Endothelial cell of umbilical vein (primary cell): ENCODE results near the gene VEGFC. TPM values are rescaled to one million over a fixed set of nuclear protein-coding genes. Genes with fewer than 3 reads are reported as not detected.

Experiments used
- BruUV-seq: library from RNA; stranded (reverse); fragments of 400-500 nt; replicated peaks from 2 replicates; lab custom pipeline; 2021; lab: Mats Ljungman, UMichigan
- CTCF ChIA-PET: fragments of 300-600, 350-600 bp; sonication (Branson Sonifier 250); formaldehyde crosslinking; loops from one replicate; lab custom pipeline; 2021; ENCODE audit warnings: antibody characterized with exemption, inconsistent platforms; lab: Charles Lee
- POLR2A ChIA-PET: fragments of 300-600, 350-600 bp; sonication (Branson Sonifier 250); formaldehyde crosslinking; loops from one replicate; lab custom pipeline; 2021; ENCODE audit warnings: antibody characterized with exemption, inconsistent platforms; lab: Charles Lee
- DNase-seq: peaks from one replicate; pipeline ENCODE4 v3.0.0-alpha.2; 2011; ENCODE audit warnings: low read depth, low spot score
- FAIRE-seq: peaks from 2 replicates; lab custom pipeline; 2011; peaks lifted over from hg19 to GRCh38; lab: Jason Lieb, UNC
- H2AFZ ChIP-seq: 2 replicates; pipeline ENCODE4 v1.6.0; 2012; ENCODE audit warnings: low read depth, low read length, control low read depth, inconsistent platforms
- H3K27ac ChIP-seq: 2 replicates; pipeline ENCODE4 v1.5.1; 2011; ENCODE audit warnings: low read depth, mild to moderate bottlenecking, control low read depth, low read length, moderate library complexity; ENCODE audit not compliant: insufficient read depth
- H3K27me3 ChIP-seq, 2 experiments: 2 replicates each; pipeline versions ENCODE4 v1.6.0 to v1.6.1; 2011; ENCODE audit warnings: low read length in 2 of 2, mixed read lengths in 1 of 2; ENCODE audit not compliant: control insufficient read depth in 2 of 2, insufficient read depth in 2 of 2
- H3K36me3 ChIP-seq, 2 experiments: 2 replicates in 1 of 2; 3 replicates in 1 of 2; pipeline ENCODE4 v1.5.1; 2011; ENCODE audit warnings: low read length in 2 of 2, mild to moderate bottlenecking in 1 of 2, moderate library complexity in 1 of 2; ENCODE audit not compliant: control insufficient read depth in 2 of 2, insufficient read depth in 2 of 2; ENCODE audit errors: extremely low read depth in 1 of 2
- H3K4me1 ChIP-seq: 3 replicates; pipeline ENCODE4 v1.5.1; 2011; ENCODE audit warnings: mild to moderate bottlenecking, low read length; ENCODE audit not compliant: control insufficient read depth, insufficient read depth; ENCODE audit errors: extremely low read depth
- H3K4me2 ChIP-seq: 2 replicates; pipeline ENCODE4 v1.6.1; 2011; ENCODE audit warnings: low read length, control low read depth, mixed read lengths; ENCODE audit not compliant: insufficient read depth
- H3K4me3 ChIP-seq, 3 experiments: fragments of 200-600 bp in 1 of 3; sonication (generic), shearing (Covaris generic) in 1 of 3; replicated peaks in 1 of 3; 2 replicates each; pipeline ENCODE4 v1.5.1; 2011 to 2016; ENCODE audit warnings: control low read depth in 3 of 3, low read length in 3 of 3, mild to moderate bottlenecking in 2 of 3, inconsistent platforms in 1 of 3, low read depth in 1 of 3, moderate library complexity in 1 of 3; ENCODE audit not compliant: insufficient read depth in 1 of 3
- H3K79me2 ChIP-seq: 2 replicates; pipeline ENCODE4 v1.6.0; 2012; ENCODE audit warnings: low read length, inconsistent platforms; ENCODE audit not compliant: control insufficient read depth, insufficient read depth
- H3K9ac ChIP-seq: replicated peaks from 2 replicates; pipeline ENCODE3; 2011; ENCODE audit warnings: low read length, control low read depth; ENCODE audit not compliant: insufficient read depth; ENCODE audit errors: extremely low read depth
- H3K9me1 ChIP-seq: replicated peaks from 3 replicates; pipeline ENCODE4 v1.6.0; 2011; ENCODE audit warnings: mild to moderate bottlenecking, low read length; ENCODE audit not compliant: control insufficient read depth, insufficient read depth; ENCODE audit errors: extremely low read depth
- H3K9me3 ChIP-seq: replicated peaks from 2 replicates; pipeline ENCODE4 v1.5.1; 2012; ENCODE audit warnings: low read length, inconsistent platforms; ENCODE audit not compliant: control insufficient read depth, insufficient read depth
- H4K20me1 ChIP-seq: replicated peaks from 2 replicates; pipeline ENCODE3; 2011; ENCODE audit warnings: mild to moderate bottlenecking, low read length; ENCODE audit not compliant: control insufficient read depth, insufficient read depth; ENCODE audit errors: extremely low read depth
- EZH2 ChIP-seq: IDR thresholded peaks from 2 replicates; pipeline ENCODE4 v1.6.1; 2012; ENCODE audit warnings: borderline replicate concordance, low read depth, mild to moderate bottlenecking, moderate library complexity, low read length, inconsistent platforms; ENCODE audit not compliant: severe bottlenecking
- FOS ChIP-seq: IDR thresholded peaks from 2 replicates; pipeline ENCODE4 v1.6.1; 2011; ENCODE audit warnings: mild to moderate bottlenecking, low read length, moderate library complexity, borderline replicate concordance; ENCODE audit not compliant: insufficient read depth
- JUN ChIP-seq: IDR thresholded peaks from 2 replicates; pipeline ENCODE4 v1.6.1; 2011; ENCODE audit warnings: borderline replicate concordance, low read depth; ENCODE audit not compliant: insufficient read length, insufficient read depth
- MYC ChIP-seq: IDR thresholded peaks from one replicate; pipeline ENCODE4 v1.6.1; 2011; ENCODE audit warnings: mild to moderate bottlenecking, low read depth, low read length
- POLR2A ChIP-seq: IDR thresholded peaks from 2 replicates; pipeline ENCODE4 v1.6.1; 2012; ENCODE audit warnings: low read depth, mild to moderate bottlenecking, control low read depth, low read length
- POLR2AphosphoS5 ChIP-seq: IDR thresholded peaks from 2 replicates; pipeline ENCODE4 v1.6.1; 2012; ENCODE audit warnings: low read depth, mild to moderate bottlenecking, control low read depth, low read length, moderate library complexity; ENCODE audit not compliant: insufficient read depth
- dilution Hi-C: fragments of 300-500 bp; cut with MboI; formaldehyde crosslinking; loops from one replicate; pipeline ENCODE4 v1.15.0; 2019; ENCODE audit warnings: low sequenced_read_pairs; ENCODE audit not compliant: extremely low pct_ligation_motif_present
- intact Hi-C: fragments of 100-400 bp; cut with micrococcal nuclease; formaldehyde crosslinking; loops from one replicate; pipeline ENCODE4 v1.10.0; 2022
- polyA plus RNA-seq, 4 experiments: library from polyadenylated mRNA; depleted of rRNA in 3 of 4; stranded (reverse) in 3 of 4; unstranded in 1 of 4; fragments of >200 nt; gene quantifications; 2 replicates each; pipeline versions ENCODE4 v1.2.1 to v1.2.3, GENCODE V29; 2011 to 2012; ENCODE audit warnings: missing spikeins in 1 of 4
- total RNA-seq: library from RNA; stranded (reverse); gene quantifications from 2 replicates; pipeline ENCODE4 v1.2.3, GENCODE V29; 2021
- TF ChIP-seq, protein P1 (sequence below): IDR thresholded peaks from 2 replicates; pipeline ENCODE4 v1.6.1; 2011; ENCODE audit not compliant: insufficient read depth, insufficient read length

Gene VEGFC
- total and polyA plus RNA-seq, 2 donors (not counting 3 experiments of a cell fraction or from before 2014, with no cell fraction given): 20.4 to 34.9 TPM

DNA sequence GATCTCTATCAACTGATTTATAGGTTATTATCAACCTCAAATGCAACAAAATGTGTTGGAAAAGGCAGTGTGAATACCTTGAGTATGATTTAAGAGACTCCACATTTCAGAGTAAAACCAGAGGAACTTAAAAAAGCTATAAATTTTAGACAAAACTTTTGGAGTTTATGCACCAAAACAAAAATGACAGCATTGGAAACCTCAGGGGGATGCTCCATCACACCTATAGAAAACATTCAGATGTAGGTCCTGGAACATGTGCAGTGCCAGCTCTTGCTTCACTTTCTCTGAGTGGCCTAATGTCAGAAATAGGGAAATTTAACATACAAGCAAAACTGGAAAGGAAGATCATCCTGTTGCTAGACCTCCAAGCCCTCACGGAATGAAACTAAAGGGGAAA lies 5.8 kb upstream of the VEGFC start:
- intact Hi-C loops: no loop called here
- H3K79me2 ChIP-seq: no peaks in the 10 kb centered on the region
- H3K4me1 ChIP-seq: peaks cover 12% of the 10 kb centered on the region
- DNase-seq (no peak), FAIRE-seq (no peak)
- H3K36me3 ChIP-seq: no peaks in the 10 kb centered on the region
- ChIA-PET CTCF (interaction anchor here (0.9 to 8.3 kb wide), 2 partner anchors 105 to 249 kb away, joined by 4 to 151 read pairs; no protein-coding TSS in a partner anchor), POLR2A (no interaction called here)
- no TSS peak for BruUV-seq
- no peak overlapping the region for H3K9ac ChIP-seq
- no peak overlapping the region for H3K27ac ChIP-seq
- no peak for TF ChIP-seq POLR2A
- TF ChIP-seq JUN: no peak
- no peak for TF ChIP-seq POLR2AphosphoS5
- no peaks in the 10 kb centered on the region for H3K9me1 ChIP-seq
- H3K4me3 ChIP-seq: no peak overlapping the region
- no peak overlapping the region for H2AFZ ChIP-seq
- H3K4me2 ChIP-seq: no peak overlapping the region
- dilution Hi-C loops: no loop called here
- no peaks in the 10 kb centered on the region for H4K20me1 ChIP-seq
- H3K27me3 ChIP-seq: no peaks in the 10 kb centered on the region
- no peaks in the 10 kb centered on the region for H3K9me3 ChIP-seq

DNA sequence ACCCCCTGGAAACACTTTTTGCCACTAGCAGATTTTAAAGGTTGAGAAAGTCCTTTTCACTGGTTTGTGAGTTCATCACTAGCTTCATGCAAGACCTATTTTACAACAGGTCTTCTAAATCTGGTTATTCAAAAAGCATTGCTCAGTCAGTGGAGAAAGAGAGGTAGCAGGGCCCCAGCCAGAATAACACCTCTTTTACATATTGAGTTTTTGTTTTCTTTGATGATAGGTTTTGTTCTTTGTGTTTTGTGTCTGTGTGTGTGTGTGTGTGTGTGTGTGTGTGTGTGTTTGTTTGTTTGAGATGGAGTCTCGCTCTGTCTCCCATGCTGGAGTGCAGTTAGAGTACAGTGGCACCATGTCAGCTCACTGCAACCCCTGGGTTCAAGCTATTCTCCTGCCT lies 2.7 kb upstream of the VEGFC start:
- DNase-seq: no peak
- Histone ChIP-seq H3K4me1 (peaks cover 20% of the 10 kb centered on the region), H3K9me3 (no peaks in the 10 kb centered on the region), H3K36me3 (no peaks in the 10 kb centered on the region), H3K9ac (no peak overlapping the region), H3K27ac (no peak overlapping the region), H3K79me2 (peaks cover 20% of the 10 kb centered on the region), H3K4me2 (no peak overlapping the region), H3K27me3 (no peaks in the 10 kb centered on the region), H3K9me1 (no peaks in the 10 kb centered on the region), H2AFZ (no peak overlapping the region), H4K20me1 (no peaks in the 10 kb centered on the region), H3K4me3 (no peak overlapping the region)
- intact Hi-C loops: no loop called here
- BruUV-seq: no TSS peak
- ChIA-PET POLR2A (no interaction called here), CTCF (interaction anchor here (0.8 to 8.3 kb wide), 3 partner anchors 30 to 252 kb away, joined by 3 to 151 read pairs (median 4); no protein-coding TSS in a partner anchor)
- TF ChIP-seq FOS: no peak
- TF ChIP-seq MYC: no peak
- no peak for TF ChIP-seq EZH2
- no peak for TF ChIP-seq POLR2A
- TF ChIP-seq, protein P1, sequence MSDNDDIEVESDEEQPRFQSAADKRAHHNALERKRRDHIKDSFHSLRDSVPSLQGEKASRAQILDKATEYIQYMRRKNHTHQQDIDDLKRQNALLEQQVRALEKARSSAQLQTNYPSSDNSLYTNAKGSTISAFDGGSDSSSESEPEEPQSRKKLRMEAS: no peak
- TF ChIP-seq JUN: no peak
- no peak for FAIRE-seq
- dilution Hi-C loops: no loop called here
